ENCODE data around the gene WDR12. TPM values are rescaled to one million over a fixed set of nuclear protein-coding genes. Genes with fewer than 3 reads are reported as not detected.

WDR12 gene
- total and polyA plus RNA-seq, 9 of the 15 experiments (the other 6 are each of a cell fraction or from before 2014, with no cell fraction given), result 109 to 554 (median 174) TPM

- H3K36me3 ChIP-seq (ENCODE audit: control insufficient read depth, insufficient read depth, low read length), result peaks cover 85% of the 10 kb centered on the region; the same call in 2 of the 3 replicates
- DNase-seq (ENCODE audit: extremely low read depth in 1 of 4, low spot score in 3 of 4) (no peak), ATAC-seq (no peak), FAIRE-seq (no peak)
- H3K4me2 ChIP-seq (ENCODE audit: insufficient read depth, low read length), result no peak overlapping the region
- no TSS peak for BruUV-seq (replicated peaks)
- intact Hi-C loops (cut with micrococcal nuclease), result no loop called here
- no peaks in the 10 kb centered on the region for H3K9me1 ChIP-seq (ENCODE audit: control insufficient read depth, insufficient read depth, low read length)
- in situ Hi-C loops (cut with MboI), result no loop called here
- WGBS (ENCODE audit: insufficient coverage, low coverage, missing lambda C conversion rate), result 95% methylated on average over 7 of the region's 7 CpGs
- H3K4me3 ChIP-seq, result no peak overlapping the region
- no peaks in the 10 kb centered on the region for H3K4me1 ChIP-seq (replicated peaks in 1 of 2; ENCODE audit: control insufficient read depth in 2 of 2, insufficient read depth in 2 of 2, low read length in 2 of 2)
- no peaks in the 10 kb centered on the region for H4K20me1 ChIP-seq (replicated peaks; ENCODE audit: control insufficient read depth, insufficient read depth, low read length)
- no peaks in the 10 kb centered on the region for H3K9me3 ChIP-seq (replicated peaks; ENCODE audit: control insufficient read depth, insufficient read depth, low read depth, low read length)
- H3K79me2 ChIP-seq (ENCODE audit: control insufficient read depth, insufficient read depth, low read length), result no peaks in the 10 kb centered on the region
- H2AFZ ChIP-seq (ENCODE audit: low read depth, low read length), result no peak overlapping the region
- no peak overlapping the region for H3K27ac ChIP-seq (ENCODE audit: extremely low read depth, low read depth, low read length)
- no peaks in the 10 kb centered on the region for H3K27me3 ChIP-seq (ENCODE audit: control insufficient read depth in 2 of 2, insufficient read depth in 2 of 2, low read length in 2 of 2)
- POLR2A ChIA-PET, result no interaction called here
- no peak for TF ChIP-seq KAT8 (IDR thresholded peaks at IDR 0.05; ENCODE audit: low read depth)
- TF ChIP-seq FUS (optimal IDR thresholded peaks at IDR 0.05; ENCODE audit: low read depth, low read length), result no peak
- TF ChIP-seq NR0B1 (IDR thresholded peaks at IDR 0.05; ENCODE audit: partially characterized antibody), result no peak
- no peak for TF ChIP-seq ZNF23 (CRISPR knock-in tag; IDR thresholded peaks at IDR 0.05)
- TF ChIP-seq ZNF280B (CRISPR knock-in tag; IDR thresholded peaks at IDR 0.05), result no peak
- TF ChIP-seq TCF3 (CRISPR knock-in tag; IDR thresholded peaks at IDR 0.05), result no peak
- TF ChIP-seq ZNF184 (CRISPR knock-in tag; IDR thresholded peaks at IDR 0.05), result no peak
- no peak for TF ChIP-seq HMG20B (CRISPR knock-in tag; IDR thresholded peaks at IDR 0.05)
- no peak for TF ChIP-seq MEF2A (IDR thresholded peaks at IDR 0.05; ENCODE audit: control insufficient read depth, low read depth, low read length)
- TF ChIP-seq USF1 (CRISPR knock-in tag; IDR thresholded peaks at IDR 0.05), result no peak
- TF ChIP-seq GTF2A2 (tag; IDR thresholded peaks at IDR 0.05), result no peak
- TF ChIP-seq ADNP (tag; IDR thresholded peaks at IDR 0.05), result no peak
- no peak for TF ChIP-seq E2F1 (CRISPR knock-in tag; IDR thresholded peaks at IDR 0.05)
- no peak for TF ChIP-seq CHD1 (IDR thresholded peaks at IDR 0.05; ENCODE audit: low read length)
- no peak for TF ChIP-seq COPS2 (conservative IDR thresholded peaks at IDR 0.05)
- no peak for TF ChIP-seq NKRF (IDR thresholded peaks at IDR 0.05; ENCODE audit: borderline replicate concordance)
- no peak overlapping the region for H3K9ac ChIP-seq (ENCODE audit: insufficient read depth in 1 of 2, low read depth in 2 of 2, low read length in 2 of 2)
- CTCF ChIA-PET (ENCODE audit: low intra/inter-chr PET ratio), result no interaction called here
Observed at GRCh38 chr2:202885190-202885589, 26.3 kb downstream of the WDR12 start.

Measured in K562 (cell line).